Stimulated activated CD8-positive, alpha-beta memory T cell treated with anti-CD3 and anti-CD28 coated beads, Interleukin-15, amount 100 ng/mL, for 24 hours (primary cell): ENCODE measurements around the gene SLC5A11.
"Not testable (repeated sequence)": the region's sequence is repeated elsewhere in the genome, so short reads cannot be mapped to it uniquely, and the experiment has no call there.

Experiments
- DNase-seq: peaks from one replicate; pipeline ENCODE4 v3.0.0-alpha.2; 2020; ENCODE audit warnings: low read depth

SLC5A11 gene, protein sequence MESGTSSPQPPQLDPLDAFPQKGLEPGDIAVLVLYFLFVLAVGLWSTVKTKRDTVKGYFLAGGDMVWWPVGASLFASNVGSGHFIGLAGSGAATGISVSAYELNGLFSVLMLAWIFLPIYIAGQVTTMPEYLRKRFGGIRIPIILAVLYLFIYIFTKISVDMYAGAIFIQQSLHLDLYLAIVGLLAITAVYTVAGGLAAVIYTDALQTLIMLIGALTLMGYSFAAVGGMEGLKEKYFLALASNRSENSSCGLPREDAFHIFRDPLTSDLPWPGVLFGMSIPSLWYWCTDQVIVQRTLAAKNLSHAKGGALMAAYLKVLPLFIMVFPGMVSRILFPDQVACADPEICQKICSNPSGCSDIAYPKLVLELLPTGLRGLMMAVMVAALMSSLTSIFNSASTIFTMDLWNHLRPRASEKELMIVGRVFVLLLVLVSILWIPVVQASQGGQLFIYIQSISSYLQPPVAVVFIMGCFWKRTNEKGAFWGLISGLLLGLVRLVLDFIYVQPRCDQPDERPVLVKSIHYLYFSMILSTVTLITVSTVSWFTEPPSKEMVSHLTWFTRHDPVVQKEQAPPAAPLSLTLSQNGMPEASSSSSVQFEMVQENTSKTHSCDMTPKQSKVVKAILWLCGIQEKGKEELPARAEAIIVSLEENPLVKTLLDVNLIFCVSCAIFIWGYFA

DNA sequence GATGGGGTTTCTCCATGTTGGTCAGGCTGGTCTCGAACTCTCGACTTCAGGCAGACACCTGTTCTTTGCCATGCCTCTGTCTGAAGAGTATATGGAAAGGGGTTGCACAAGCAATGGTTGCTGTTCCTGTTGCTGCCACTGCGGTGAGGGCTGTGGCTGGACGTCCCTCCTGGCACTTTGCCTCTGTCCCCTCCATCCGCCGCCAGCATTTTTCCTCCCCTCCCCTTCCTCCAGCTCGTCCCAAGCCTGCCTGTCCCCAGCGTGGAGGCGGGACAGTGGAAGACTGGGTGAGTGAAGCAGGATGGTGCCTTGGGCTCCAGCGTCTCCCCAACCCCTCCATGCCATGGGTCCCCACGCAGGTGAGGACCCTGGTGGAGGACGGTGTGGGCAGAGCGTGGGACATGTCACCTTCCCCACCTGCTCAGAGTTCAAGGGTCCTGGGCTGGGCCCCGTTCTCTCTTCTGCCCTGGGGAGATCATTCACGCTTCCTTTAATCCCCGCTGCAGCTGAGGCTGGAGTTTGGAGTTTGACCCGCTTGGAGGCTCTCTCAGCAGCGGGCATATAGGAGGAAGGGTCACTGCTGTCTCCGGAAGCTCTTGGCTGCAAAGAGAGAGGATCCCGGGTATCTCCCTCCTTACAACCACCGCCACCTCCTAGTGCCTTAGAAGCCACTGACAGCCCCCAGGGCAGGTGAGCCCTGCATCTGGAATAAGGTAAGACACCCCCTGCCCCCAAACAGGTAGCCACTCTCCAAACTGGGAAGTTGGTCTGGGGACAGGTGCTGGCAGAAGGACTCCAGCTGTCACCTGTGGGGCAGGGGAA lies at the start of gene SLC5A11:
Gene SLC5A11, plus strand, starts transcription at position 238 of the 822 bp plus-strand sequence. CDS start 12,681 bp downstream, outside the sequence.
- no peak for DNase-seq

DNA sequence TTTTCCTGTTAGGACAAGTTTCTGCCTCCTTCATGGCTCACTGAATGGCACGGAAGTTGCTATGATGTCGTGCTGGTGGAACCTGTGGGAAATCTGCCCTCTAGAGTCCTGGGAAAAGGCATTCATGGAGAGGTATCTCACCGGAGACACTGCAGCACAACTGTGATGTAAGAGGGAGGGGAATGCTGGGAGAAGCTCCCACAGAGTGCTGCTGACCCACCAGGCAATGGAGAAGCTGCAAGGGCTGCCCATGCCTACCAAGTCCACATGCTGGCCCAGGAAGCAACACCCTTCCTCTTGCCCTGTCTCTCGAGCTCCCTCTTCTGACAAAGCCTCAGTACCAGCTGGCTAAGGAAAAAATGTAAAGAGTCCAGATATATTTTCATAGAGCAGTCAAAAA lies 45.2 kb upstream of the SLC5A11 start:
- no peak for DNase-seq

DNA sequence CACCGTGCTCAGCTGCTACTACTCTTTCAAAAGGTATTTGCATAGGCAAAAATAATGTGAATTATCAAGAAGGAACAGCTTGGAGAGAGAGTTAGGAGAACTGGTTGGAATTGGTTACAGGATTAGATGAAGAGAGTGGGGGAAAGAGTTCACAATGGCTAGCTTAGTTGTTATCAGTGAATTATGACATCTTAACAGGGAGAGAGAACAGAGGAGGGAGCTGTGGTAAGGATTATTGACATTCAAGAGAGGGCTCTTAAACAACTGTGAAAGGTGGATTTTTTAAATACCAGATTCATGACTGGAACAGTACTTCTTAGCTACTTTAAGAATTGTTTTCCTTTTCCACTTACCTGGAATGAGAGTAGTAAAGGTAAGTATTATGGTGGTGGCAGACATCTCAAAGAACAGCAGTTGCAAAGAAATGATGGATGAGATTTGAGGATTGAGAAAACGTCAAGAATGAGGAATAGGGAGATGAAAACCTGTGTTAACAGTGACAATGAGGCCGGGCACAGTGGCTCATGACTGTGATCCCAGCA lies 43.9 kb upstream of the SLC5A11 start:
- DNase-seq: no peak

DNA sequence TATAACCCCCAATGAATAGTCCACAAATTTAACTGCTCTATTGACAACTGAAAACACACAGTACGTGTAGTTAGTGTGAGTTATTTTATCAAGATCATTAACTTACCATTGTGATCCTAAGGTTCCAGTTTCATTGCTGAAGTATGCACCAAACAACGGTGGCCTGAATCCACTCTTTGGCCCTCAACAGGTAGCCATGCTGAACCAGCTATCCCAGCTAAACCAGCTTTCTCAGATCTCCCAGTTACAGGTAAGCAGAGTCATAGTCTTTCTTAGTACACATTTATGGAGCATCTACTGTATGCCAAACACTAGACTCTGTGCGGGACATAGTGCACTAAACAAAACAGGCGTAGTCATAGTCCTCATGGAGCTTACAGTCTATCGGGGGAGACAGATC lies 40.3 kb upstream of the SLC5A11 start:
- DNase-seq: no peak

DNA sequence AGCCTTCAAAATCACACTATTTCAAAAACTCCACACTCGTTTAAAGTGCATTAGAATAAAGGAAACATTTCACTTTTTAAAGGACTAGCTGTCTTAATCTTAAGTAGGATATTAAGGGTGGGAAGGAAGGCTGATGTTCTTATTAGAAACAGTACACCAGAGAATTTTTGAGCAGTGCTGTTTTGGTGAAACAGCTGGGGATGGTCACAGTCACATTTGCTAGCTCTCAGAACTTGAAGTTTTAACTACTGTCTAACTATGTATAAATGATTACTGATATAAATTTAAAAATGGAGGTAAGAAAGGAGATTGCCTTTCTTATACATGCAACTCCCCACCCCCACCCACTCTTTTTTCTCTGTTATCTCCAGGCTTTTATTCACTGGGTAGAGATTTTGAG lies 38.5 kb upstream of the SLC5A11 start:
- no peak for DNase-seq

DNA sequence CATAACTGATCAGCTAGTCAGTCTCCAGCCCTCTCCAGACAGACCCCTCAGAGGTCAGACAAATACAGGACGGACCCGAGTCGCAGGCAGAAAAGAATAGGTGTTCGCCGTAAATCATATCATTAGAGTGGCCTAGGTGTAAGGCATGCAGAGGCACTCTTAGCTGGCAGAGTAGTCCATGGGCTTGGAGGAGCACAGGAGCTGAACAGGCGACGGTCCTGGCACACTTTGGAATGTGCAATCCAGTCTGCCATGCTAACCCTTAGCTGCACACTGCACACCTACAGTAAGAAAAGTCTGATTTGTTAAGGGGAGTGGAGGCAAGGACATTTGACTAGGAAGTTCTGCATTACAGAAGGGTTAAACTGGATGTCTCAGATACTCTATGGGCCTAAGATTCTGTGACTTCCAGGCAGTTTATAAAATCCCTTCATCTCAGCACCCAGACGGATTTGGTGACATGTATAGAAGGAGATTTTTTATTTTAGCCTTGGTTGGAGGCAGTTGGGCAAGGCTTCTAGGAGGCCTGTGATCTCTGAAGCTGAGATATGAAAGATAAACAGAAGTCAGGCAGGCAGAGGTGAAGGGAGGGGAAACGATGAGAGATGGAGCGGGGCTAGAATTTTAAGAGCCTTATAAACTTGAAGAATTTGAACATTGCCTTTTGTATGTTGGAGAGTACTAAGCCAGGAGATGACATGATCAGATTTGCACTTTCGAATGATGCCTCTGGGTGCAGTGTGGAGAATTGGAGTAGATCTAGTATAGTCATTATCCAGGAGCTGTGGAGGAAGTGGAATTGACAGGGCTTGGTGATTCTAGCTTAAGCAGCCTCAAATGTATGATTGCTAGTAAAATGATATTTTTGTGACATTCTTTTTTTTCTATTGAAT lies 34.6 kb upstream of the SLC5A11 start:
- DNase-seq: no peak

DNA sequence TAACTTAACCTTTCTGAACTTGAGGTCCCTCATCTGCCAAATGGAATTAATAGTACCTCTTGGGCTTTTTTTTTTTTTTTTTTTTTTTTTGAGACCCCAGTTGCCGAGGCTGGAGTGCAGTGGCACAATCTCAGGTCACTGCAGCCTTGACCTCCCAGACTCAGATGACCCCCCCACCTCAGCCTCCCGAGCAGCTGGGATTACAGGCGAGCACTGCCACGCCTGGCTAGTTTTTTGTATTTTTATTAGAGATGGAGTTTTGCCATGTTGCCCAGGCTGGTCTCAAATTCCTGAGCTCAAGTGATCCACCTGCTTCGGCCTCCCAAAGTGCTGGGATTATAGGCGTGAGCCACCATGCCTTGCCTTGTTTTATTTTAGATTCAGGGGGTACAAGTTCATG lies 33.0 kb upstream of the SLC5A11 start:
- DNase-seq: not testable (repeated sequence)

DNA sequence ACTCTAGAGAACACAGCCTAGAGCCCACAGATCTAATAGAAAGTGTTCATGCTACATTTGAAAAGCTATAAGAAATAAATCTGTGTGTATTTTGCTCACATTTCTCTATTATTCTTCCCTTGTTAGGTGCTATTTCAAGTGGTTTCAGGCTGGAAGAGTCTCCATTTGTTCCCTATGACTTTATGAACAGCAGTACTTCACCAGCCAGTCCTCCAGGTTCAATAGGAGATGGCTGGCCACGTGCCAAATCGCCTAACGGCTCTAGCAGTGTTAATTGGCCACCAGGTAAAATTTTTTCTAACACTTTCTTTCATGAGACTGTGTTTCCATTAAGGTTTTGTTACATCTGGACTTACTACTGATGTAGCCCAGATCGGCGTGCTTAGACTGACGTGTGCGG lies 30.7 kb upstream of the SLC5A11 start:
- no peak for DNase-seq

DNA sequence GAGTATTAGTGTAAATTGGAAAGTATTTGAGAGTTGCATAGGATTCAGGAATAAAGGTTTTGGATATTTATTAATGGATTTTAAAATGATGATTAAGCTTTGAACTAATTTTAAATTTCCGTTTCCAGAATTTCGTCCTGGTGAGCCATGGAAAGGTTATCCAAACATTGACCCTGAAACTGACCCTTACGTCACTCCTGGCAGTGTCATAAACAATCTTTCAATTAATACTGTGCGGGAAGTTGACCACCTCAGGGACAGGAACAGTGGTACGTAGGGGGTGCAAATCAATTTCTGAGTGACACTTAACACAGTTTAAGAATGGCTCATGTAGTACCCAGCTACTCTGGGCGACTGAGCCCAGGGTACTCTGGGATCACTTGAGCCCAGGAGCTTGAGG lies 29.1 kb upstream of the SLC5A11 start:
- no peak for DNase-seq

DNA sequence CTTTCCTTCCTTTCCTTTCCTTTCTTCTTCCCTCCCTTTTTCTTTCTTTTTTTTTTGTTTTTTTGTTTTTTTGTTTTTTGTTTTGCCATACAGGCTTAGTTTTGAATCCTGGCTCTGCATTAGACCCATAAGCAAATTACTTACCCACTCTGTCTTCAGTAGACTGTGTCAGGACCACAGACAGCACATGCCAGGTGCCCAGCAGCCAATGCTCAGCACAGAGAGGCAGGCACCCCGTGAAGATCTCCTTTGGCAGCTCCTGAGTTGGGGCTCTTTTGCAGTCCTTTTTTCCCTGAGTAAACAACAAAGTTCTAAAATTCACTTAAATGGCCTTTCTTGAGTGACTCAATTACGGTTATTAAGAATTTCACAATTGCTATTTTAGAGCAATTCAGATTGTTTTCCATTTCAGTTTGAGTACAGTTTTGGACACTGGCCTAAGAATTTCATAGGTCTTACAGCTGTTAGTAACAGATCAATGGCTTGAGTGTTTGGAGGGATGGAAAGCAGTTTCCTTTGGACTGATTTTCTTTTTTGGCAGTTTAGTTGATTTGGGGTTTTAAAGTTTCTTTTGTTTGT lies 26.2 kb upstream of the SLC5A11 start:
- no peak for DNase-seq

DNA sequence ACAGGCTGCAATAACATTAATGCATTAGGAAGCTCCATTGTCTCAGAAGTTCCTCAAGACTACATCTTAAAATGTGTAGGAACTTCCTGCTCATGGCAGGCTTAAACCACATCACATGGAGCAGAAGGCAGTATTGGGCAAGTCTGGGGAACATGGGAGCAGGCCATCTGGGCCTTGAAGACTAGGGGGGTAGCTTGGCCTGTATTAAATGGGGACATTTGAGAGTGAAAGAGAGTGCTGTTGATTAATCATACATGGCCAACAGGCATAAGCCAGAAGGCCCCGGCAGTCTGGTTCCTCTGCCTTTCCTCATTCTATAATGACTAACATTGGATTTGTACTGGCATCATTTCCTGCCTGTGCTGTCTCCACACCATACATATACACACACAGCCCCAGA lies 25.2 kb upstream of the SLC5A11 start:
- no peak for DNase-seq

DNA sequence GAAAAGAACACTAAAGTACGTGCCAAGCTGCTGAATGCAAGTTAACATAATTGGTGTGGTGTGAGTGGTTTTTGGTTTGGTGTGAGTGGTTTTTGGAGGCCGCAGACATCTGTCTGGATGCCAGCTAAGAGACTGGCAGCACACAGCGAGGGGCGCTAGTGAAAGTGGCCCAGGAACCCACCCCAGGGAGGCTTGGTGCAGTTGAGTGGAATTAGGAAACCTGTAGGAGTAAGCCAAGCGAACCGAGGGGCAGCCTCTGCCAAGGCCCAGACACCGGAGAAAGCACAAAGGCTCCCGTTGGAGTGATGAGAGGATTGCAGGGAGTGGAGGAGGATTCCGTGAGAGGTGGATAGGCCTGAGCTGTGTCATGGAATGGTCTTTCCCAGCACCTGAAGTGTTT lies 24.6 kb upstream of the SLC5A11 start:
- DNase-seq: no peak

DNA sequence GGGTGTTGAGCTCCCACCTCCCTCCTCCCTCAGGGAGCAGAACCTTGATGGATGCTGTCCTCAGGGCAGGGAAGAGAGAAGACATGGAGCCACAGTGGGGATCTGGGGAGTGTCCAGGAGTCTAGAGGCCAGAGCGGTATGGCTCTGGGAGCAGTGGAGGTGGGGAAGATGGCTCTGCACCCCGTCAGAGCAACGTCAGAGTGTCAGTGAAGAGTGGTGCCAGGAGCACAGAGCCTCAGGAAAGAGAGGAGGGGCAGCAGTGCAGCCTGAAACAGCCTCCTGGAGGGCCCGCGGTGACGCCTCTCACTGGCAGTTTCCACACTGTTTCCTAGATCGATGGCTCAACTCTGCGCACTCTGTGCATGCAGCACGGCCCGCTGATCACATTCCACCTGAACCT lies 23.2 kb upstream of the SLC5A11 start:
- DNase-seq: no peak

DNA sequence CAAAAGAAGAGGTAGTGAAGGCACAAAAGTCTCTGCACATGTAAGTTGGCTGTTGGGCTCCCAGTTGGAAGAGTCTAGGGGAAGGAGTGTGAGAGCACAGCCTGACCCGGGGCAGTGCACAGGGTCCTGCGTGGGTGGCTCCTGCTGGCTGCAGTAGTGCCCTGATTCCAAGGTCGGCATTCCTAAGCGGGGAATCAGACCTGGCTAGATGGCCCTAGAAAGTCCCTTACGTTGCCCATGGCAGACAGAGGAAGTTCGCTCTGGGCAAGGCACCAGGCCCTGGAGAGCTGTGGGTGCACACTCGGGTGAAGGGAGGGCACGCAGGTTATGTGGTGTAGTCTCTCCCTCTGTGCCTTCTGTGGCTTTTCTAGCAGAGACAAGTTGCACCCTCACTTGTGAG lies 22.8 kb upstream of the SLC5A11 start:
- no peak for DNase-seq

DNA sequence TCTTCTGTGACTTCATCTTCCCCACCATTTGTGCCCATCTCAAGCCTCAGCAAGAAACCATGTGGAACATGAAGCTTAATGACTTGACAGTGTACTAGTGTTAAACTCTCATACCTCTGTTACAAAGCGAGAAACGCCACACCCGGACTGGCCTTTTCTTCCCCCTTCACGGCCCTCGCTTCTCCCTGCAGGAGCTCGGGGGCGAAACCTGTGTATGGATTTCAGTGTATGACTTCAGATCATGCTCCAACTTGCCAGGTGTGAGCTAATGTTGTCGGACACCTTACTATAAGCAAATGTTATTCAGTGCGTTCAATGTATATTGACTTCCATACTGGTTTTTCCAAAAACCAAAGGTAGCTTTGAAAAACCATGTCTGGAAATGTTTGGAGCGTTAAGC lies 20.1 kb upstream of the SLC5A11 start:
- no peak for DNase-seq

DNA sequence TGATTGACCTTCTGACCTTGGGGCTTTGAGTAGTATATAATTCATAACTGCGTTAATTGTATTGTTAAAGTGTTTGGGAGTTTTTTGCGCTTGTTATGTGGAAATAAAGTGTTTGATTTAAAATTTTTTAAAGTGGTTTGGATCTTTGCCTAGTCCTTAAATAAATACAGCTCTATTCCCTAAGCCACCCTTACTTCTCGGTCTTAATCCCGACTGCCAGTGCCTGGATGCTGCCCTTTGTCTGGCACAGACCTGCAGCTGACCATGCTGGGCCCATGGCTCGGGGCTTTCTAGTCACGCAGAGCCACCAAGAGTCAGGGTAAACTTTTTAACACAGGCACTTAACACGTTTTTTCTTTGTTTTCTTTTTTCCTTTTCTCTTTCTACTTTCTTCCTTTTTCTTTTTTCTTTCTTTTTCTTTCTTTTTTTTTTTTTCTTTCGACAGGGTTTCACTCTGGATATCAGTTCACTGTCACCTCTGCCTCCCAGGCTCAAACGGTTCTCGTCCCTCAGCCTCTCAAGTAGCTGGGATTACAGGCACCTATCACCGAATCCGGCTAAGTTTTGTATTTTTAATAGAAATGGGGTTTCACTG lies 19.6 kb upstream of the SLC5A11 start:
- no peak for DNase-seq

DNA sequence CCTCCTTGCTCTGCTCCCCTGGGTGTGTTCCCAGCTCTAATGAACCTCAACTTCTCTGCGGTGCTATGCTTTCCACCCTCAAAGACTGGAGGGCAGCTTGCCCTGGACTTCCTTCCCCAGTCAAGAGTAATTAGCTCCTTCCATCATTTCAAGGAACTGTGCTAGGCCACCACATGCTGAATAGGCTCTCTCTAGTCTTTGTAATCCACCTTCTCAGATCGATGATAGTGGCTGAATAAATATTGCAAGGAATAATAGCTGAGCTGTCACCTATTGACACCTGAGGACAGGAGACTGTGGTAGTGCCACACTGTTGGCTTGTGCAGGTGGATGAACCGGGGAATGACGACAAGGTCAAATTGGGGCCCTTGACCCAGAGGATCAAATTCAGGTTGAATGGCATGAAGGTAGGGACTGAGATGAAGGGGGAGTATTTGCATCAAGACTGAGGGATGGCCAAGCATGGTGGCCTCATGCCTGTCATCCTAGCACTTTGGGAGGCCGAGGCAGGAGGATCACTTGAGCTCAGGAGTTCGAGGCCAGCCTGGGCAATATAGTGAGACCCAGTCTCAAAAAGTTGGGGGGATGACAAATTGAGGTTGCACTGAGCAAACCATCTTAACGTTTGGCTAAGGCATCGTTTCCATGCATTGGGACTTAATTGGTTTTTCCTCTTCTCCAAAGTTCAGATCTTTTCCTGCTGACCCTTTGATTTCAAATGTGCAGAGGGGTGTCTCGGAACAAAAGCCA lies 18.8 kb upstream of the SLC5A11 start:
- DNase-seq: no peak

DNA sequence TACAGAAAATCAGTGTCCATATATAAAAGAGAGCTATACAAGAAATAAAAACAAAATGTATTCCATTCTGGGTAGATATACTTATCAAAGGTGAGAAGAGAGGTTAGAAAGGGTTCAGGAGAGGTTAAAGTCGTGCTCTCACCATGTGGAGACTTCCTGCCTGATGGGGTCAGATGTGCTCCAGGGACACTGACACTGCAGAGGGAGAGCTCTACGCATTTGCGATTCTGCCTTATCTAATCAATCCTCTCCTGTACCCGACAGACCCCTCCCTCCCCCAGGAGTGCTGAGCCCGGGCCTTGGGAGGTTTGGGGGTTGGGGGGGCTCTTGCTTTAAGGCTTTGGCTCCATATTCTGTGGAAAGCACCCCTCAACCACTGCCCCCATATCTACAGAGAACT lies 16.6 kb upstream of the SLC5A11 start:
- DNase-seq: no peak

DNA sequence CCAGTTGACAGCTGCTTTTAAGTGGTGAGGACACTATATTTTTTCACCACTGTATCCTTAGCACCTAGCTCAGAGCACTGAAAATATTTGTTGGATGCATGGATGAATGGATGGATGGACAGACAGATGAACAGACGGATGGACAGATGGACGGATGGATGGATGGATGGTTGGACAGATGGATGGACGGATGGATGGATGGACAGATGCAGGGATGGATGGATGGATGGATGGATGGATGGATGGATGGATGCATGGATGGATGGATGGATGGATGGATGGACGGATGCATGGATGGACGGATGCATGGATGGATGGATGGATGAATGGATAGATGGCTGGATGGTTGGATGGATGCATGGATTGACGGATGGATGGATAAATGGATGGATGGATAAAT lies 12.4 kb upstream of the SLC5A11 start:
- no peak for DNase-seq
